HG03520 (cell line): ENCODE measurements around the gene ZSWIM6.

Source experiments
- ATAC-seq: cut with Tn5 transposase; IDR thresholded peaks from one replicate; pipeline ENCODE4 v1.9.1; 2021; ENCODE audit warnings: mild to moderate bottlenecking, moderate library complexity; ENCODE audit not compliant: unreplicated experiment

The ZSWIM6 gene

GRCh38 chr5:61357745-61358144, 25.7 kb downstream of the ZSWIM6 start:
- no peak for ATAC-seq

GRCh38 chr5:61362796-61363368, 30.8 kb downstream of the ZSWIM6 start:
- no peak for ATAC-seq

GRCh38 chr5:61363401-61364114, 31.5 kb downstream of the ZSWIM6 start:
- no peak for ATAC-seq

- ATAC-seq, result no peak
Observed at GRCh38 chr5:61366497-61367240, 34.6 kb downstream of the ZSWIM6 start.

GRCh38 chr5:61370506-61370905, 38.4 kb downstream of the ZSWIM6 start:
- no peak for ATAC-seq

GRCh38 chr5:61371474-61371873, 39.4 kb downstream of the ZSWIM6 start:
- no peak for ATAC-seq

- ATAC-seq, result no peak
Observed at GRCh38 chr5:61379677-61380076, 47.6 kb downstream of the ZSWIM6 start.

- ATAC-seq, result no peak
Observed at GRCh38 chr5:61381968-61382367, 49.9 kb downstream of the ZSWIM6 start.

- no peak for ATAC-seq
Observed at GRCh38 chr5:61385627-61386026, 53.6 kb downstream of the ZSWIM6 start.

GRCh38 chr5:61386045-61386800, 54.2 kb downstream of the ZSWIM6 start:
- no peak for ATAC-seq

- no peak for ATAC-seq
Observed at GRCh38 chr5:61389609-61390008, 57.6 kb downstream of the ZSWIM6 start.

- ATAC-seq, result no peak
Observed at GRCh38 chr5:61394078-61394704, 62.1 kb downstream of the ZSWIM6 start.

- ATAC-seq, result no peak
Observed at GRCh38 chr5:61394793-61395192, 62.7 kb downstream of the ZSWIM6 start.

GRCh38 chr5:61397238-61397637, 65.2 kb downstream of the ZSWIM6 start:
- no peak for ATAC-seq

GRCh38 chr5:61397937-61398336, 65.9 kb downstream of the ZSWIM6 start:
- ATAC-seq, result no peak

- no peak for ATAC-seq
Observed at GRCh38 chr5:61398440-61398839, 66.4 kb downstream of the ZSWIM6 start.

- no peak for ATAC-seq
Observed at GRCh38 chr5:61399679-61400078, 67.6 kb downstream of the ZSWIM6 start.

- ATAC-seq, result no peak
Observed at GRCh38 chr5:61401726-61402125, 69.7 kb downstream of the ZSWIM6 start.

GRCh38 chr5:61402244-61402823, 70.3 kb downstream of the ZSWIM6 start:
- no peak for ATAC-seq
